OCI-M1 (cell line): ENCODE measurements around the gene CHRNB4.
A peak's percentile ranks its signal among the peaks of the same experiment; 100 is the strongest.

Experiments
- DNase-seq: peaks from one replicate; lab custom pipeline; 2025; lab: John Stamatoyannopoulos, UW

Gene CHRNB4

DNA sequence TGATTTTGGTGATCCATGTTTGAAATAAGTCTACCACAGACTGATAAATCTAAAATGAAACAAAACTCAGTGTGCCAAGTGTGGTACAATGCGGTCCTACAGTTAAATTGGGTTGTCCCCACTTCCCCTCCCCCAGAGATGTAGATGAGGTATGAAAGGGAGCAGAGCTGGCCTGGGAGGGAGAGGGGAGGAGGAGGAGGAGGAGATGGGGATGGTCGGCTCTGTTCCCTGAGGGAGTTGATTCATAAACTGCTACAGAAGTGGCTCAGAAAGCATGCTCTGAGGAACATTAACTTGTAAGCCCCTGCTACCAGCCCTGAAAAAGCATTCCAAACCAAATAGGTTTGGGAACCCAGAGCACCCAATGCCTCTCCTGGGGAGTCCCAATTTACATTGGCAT lies 28.0 kb upstream of the CHRNB4 start:
- DNase-seq = no peak

DNA sequence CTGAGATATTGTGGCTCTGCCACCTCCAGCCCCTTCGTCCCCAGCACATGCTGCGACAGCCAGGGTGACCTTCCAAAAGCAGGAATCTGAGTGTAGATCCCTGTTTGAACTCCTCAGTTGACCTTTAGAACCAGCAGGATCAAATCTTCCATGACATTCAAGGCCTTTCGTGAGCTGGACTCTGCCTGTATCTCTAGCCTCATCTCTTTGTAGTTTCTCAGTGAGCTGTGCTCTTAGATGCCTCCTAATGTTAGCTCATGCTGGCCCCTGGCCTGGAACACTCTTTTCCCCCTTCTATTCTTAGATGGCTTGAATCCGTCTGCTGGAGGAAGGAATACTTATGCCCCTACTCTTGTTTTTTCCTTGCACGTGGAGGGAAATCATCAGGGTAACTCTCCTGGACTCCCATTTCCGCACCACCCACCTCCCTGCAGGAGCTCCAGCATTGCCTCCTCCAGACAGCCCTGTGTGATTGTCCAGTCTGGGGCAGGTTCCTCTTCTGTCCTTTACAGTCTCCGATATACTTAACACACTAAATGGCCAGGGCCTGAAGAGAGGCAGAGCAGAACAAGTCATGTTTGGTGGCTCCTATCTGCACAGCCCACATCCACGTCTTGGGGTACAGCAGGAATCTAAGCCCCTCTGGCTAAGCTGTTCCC lies 26.7 kb upstream of the CHRNB4 start:
- DNase-seq = no peak

DNA sequence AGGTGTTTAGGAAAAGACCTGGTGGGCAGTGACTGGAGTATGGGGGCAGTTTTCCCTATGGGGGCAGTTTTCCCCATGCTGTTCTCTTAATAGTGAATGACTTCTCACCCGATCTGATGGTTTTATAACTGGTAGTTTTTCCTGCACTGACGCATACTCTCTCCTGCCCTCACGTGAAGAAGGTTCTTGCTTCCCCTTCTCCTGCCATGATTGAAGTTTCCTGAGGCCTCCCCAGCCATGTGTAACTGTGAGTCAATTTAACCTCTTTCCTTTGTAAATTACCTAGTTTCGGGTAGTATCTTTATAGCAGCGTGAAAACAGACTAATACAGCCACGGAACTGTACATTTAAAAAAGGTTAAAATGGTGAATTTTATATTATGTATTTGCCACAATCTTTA lies 25.0 kb upstream of the CHRNB4 start:
- DNase-seq = no peak

DNA sequence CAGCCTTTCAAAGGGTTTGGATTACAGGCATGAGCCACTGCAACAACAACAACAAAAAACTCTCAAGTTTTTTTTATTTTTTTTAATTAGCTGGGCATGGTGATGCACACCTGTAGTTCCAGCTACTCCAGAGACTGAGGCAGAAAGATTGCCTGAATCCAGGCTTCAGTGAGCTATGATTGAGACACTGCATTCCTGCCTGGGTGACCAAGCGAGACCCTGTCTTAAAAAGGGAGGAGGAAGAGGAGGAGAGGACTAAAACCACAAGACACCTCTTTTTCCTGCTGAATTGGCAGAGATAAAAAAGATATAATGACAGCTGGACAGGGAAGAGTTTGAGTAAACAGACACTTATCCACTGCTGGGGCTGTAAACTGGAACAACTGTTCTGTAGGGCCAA lies 22.7 kb upstream of the CHRNB4 start:
- no peak for DNase-seq

DNA sequence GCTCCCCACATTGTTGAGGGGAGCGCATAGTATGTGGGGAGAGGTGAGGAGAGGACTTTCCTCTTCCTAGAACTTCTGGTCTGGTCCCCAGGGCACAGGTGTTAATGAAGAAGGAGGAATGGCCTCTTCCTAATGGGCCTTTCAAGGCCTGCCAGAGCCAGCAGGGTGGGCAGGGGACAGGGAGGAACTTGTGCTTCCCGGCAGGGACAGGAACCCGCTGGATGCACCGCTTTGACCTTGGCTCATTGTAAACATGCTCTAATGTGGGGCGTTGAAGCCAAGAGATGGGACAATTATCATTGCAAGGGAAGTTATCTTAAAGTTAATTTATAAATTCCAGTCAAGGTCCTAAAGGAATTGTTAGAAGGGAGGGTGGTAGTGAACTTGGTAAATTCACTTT lies 21.0 kb upstream of the CHRNB4 start:
- no peak for DNase-seq

DNA sequence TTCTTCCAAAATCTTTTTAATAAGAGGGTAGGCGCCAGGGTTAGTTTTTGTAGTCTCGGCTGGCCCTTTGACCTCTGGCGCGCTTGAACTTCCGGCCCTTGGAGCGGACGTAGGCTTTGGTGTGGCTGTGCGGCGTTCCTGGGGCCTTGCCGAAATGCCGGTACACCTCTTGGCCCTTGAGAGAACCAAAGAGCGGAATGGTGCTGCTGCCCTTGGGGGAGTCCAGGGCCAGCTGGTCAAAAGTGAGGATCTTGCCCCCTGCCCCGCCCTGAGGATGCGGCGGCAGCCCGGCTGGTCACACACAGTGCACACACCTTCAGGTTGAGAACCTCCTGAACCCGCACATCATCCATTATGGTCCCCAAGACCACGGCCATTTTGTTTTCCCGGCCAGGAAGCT lies 20.0 kb upstream of the CHRNB4 start:
- DNase-seq = no peak

DNA sequence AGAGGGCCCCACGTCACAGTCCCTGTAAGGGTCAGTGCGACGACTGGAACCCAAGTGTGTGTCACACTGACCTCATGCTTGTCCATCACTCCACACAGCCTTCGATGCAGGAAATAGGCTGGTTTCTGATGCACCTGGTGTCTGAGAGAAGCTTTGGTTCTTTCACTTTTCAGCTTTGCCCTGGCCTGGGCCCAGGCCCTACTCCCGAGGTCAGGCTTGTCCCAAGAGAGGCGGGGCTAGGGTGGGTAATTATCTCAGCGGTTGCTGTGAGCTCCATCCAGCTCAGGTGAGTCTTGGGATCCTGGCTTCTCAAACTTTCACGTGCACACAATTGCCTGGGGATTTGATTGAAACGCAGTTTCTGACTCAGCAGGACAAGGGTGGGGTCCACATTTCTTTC lies 19.6 kb upstream of the CHRNB4 start:
- no peak for DNase-seq

DNA sequence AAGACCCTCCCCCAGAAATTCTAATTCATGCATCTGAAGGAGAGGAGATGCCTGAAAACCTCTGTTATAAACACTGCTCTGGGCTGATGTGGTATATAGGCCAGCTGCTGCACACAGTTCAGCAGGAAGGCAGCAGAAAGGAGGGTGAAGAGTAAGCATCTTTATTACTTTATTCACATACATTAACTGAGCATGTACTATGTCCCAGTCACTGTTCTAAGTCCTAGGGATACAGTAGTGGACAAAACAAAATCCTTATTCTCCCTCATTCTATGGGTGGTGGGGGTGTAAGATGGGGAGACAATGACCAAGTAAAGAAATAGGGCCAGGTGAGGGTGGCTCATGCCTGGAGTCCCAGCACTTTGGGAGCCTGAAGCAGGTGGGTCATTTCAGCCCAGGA lies 17.8 kb upstream of the CHRNB4 start:
- DNase-seq = no peak

DNA sequence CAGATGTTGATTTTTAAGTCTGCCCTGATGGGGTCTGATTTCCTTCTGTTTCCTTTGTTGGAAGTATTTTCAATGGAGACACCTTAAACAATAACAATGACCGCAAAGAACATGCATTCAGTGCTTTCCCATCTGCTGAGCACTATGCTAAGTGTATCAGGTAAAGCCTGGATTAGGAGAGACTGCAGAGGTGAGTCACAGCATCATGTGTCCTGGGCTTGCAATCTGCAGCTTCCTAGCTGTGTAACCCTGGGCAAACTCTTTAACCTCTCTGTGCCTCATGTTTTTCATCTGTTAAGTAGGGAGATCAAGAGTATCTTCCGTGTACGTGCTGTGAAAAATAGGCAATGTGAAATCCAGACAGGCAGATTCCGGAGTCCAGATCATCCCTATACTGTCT lies 13.3 kb upstream of the CHRNB4 start:
- DNase-seq = no peak

DNA sequence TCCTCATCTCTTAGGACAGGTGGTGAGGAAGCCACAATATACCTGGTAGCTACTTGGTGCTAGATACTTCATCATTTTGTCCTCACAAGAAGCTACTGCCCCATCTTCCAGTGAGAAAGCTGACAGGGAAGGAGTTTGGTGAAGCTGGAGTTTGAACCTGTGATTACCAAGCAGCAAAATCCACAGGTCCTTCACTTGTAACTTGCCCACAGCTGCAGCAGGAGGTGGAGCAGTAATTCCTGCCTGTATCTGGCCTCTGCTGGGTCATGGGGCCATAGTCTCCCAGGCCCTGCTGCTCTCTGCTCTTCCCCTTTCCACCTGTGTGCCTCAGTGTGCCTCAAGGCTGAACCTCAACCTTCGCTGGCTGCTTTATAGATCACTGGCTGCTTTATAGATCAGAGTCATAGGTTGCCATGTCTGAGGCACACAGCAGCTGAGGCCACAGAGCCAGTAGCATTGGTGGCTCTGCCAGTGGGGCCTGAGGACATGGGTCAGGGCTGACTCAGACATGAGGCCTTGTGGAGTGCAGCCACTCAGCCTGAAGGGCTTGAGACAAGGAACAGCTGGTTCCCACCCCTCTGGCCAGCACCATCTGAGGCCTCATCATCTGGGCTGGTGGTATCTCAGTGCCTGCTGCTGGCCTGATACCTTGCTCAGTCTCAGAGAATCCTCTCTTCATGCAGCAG lies 11.1 kb upstream of the CHRNB4 start:
- no peak for DNase-seq

DNA sequence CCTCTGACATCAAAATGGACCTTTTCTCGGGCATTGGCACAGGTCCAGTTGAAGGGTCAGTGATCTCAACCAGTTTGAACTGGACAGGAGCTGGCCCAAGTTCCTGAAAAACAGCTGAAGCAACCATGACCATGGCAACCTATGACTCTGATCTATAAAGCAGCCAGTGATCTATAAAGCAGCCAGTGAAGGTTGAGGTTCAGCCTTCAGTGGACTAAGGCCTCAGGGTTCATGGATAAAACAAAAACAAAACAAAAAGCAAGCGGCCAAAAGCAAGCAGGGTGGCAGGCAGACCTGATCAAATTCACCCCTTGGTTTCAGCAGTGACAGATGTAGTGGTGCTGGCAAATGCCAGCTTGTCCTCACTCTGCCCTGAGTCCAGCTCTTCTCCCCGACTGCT lies 10.0 kb upstream of the CHRNB4 start:
- DNase-seq = no peak

DNA sequence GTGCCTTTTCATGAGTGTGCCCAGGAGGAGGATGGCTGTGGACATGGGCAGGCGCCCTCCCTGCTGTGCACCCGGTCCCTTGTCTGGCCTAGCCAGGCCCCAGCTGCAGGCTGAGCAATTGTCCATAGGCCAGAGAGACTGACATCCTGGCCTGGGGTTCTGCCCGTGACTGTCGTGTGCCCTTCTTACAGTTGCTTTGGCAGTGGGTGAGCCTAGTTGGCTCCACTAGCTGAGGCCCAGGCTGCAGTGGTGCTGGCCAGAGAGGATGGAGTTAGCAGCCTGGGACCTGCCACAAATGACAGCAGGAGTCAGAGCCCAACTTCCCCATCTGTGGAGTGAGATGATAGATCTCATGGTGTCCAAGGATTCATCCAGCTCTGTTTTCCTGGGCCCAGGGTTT lies 9.0 kb upstream of the CHRNB4 start:
- no peak for DNase-seq

DNA sequence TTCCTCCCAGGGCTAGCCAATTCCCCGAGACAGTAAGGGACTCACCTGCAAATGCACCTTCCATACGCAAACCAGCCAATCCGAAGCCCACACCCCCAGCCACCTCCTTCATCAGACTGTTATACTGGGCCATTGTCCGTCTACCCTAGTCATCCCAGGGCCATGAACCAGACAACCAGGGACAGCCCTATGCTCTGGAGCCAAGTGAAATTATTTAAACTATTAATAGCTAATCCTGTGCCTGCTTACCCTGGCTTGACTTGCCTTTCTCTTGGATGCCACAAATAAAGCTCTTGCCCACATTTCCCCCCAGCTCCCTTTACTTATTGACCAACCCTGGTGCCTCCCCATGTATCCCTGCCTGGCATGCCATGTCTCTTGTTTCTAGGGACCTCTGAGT lies 4.0 kb upstream of the CHRNB4 start:
- DNase-seq = no peak

DNA sequence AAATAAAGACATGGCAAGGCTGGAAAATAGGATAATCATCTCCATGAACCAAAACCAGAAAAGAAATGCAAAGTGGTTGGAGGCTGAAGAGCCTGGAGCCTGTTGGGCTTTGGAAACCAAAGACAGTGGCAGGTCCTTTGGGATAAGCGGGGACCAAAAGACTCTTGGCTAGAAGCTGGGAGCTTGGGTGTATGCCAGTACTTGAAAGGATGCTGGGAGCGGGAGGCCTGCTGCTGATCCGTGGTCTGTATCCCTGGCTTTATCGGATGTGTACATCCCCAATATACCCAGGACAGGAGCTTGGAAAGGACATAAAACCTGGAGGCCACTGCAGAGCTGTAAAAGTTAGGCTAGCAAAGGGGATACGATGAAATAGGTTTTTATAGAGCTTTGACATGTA lies 1.3 kb upstream of the CHRNB4 start:
- DNase-seq = no peak

DNA sequence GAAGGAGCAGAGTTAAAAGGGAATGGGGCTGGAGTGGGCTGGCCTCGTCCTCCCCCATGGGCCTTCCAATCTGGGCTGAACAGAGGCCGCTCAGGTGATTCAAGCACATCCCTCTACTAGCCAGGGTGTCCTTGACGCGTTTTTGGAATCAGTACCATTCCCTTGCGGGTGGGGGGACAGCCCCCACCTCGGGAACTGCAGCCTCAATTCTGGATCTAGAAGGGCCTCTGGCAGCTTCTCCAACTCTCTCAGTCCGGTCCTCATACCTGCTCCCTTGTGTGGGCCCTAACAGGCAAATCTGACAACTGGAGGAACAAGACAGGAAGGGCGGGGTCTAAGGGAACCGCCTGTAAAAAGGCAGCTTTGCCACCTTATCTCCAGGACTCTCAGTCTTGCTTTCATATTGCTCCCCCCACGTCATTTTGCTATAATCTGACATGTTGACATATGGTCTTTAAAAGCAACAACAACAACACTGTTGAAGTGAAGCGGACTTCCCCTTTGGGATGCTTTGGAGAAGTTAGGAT lies 802 bp upstream of the CHRNB4 start:
- no peak for DNase-seq

DNA sequence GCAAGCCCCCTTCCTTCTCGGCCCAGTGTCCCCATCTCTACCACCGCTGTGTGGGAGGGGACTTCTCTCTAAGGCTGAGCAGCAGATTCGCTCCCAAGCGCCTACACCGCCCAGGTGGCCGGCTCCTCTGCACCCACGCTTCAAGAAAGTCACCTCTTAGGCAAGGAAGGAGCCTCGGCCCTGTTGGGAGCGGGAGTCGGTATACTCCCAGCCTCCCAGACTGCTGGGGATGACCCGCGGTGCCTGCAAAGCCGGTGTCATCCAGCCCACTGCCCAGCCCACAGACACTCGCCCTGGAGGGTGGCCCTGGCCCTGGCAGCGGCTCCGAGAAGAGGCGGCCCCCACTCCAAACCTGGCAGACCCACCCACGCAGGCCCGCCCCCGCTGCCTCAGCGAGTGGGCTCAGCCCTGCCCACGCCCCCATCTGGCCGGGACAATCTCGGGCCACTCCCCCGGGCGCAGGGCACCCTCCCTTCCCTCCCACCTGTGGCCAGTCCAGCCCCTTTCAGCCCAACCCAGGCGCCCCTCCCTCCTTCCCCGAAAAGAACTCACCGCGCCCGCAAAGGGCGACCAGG lies 396 bp downstream of the CHRNB4 start:
- no peak for DNase-seq

DNA sequence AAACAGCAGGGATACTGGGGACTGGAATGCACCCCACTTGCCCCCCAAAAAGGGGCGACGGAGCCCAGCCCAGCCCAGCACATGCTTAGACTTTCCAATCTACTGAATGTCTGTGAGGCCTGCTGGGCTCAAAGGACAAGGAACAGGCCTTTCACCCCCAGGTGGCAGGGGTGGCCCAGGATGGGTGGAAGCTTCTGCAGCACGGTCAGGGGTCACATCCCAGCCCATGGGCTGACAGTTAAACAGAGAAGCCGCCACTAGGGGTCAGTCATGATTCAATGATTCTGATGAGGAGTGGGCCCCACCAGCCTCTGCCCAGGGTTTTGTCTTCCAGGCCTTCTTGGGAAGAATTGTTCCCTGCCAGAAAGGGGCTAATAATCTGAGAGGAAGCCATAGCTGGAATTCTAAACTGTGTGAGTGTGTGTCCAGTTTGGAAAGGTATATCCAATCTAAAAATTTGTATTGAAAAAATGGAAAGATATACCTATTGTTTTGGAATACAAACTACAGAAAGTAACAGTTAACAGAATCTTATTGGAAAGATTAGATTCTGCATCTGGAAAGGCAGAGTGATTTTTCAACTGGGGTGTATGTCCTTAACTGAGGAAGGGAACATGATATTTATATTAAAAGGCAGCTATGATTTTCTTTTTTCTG lies 2.2 kb downstream of the CHRNB4 start:
- peak; percentile 76 for DNase-seq

DNA sequence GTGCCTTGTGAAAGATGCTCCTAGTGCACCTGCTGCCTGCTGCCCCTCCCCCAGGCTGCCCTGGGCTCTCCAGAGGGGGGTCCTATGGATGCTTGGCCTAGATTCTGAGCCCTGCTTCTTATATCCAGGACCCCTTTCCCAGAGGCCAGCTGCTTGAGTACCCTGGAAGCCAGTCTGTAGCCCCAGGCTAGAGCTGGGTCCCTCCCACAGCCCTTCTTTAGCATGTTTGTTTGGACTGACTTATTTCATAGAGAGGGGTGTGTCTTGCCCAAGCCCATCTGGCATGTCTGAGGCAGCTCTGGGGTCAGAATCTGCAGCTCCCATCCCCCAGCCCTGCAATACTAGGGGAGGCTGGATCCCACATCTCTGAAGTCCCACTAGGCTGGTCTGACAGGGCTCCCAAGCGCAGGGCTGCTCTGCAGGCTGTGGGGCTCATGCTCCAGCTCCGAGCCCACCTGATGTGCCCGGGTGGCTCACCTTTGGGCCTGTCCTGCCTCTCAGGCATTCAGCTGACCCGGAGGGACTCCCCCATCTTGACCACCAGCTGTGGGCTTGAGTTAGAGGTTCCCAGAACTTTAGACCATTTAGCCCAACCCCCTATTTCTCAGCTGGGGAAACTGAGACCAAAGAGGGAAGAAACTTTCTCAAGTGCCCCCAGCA lies 3.1 kb downstream of the CHRNB4 start:
- DNase-seq = no peak

DNA sequence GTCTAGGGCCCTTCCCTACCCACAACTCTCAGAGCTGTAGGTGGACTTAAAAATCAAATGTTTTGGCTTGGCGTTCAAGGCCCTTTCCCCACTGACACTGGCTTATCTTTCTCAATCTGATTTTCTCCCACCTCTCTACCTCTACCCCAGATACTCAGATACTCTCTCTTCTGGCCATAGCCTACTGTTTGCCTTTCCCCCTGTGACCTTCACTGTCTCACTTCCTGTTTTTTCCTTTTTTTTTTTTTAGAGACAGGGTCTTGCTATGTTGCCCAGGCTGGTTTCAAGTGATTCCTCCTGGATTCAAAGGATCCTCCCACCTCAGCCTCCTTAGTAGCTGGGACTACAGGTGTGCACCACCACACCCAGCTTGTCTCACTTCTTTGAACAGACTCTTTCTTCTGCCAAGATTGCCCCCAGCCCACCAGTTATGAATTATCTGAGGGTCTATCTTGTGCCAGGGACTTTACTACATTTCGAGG lies 4.6 kb downstream of the CHRNB4 start:
- DNase-seq = no peak

DNA sequence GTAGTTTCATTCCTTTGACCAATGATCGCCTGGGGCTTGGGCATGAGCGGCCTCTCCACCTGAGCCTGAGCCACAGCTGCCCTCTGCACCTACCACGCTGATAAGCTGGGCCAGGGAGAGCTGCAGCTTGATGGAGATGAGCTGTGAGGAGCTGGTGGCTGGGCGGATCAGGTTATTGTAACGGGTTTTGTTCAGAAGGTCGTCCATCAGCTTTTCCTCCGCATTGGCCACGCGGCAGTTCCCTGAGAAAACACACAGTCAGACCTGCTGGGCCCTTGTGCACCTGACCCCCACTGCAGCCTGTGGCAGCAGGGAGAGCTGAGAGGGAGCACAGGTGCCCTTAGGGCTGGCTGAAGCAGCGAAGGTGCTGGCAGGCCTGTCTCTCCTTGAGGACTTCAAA lies 5.7 kb downstream of the CHRNB4 start:
- DNase-seq = no peak

DNA sequence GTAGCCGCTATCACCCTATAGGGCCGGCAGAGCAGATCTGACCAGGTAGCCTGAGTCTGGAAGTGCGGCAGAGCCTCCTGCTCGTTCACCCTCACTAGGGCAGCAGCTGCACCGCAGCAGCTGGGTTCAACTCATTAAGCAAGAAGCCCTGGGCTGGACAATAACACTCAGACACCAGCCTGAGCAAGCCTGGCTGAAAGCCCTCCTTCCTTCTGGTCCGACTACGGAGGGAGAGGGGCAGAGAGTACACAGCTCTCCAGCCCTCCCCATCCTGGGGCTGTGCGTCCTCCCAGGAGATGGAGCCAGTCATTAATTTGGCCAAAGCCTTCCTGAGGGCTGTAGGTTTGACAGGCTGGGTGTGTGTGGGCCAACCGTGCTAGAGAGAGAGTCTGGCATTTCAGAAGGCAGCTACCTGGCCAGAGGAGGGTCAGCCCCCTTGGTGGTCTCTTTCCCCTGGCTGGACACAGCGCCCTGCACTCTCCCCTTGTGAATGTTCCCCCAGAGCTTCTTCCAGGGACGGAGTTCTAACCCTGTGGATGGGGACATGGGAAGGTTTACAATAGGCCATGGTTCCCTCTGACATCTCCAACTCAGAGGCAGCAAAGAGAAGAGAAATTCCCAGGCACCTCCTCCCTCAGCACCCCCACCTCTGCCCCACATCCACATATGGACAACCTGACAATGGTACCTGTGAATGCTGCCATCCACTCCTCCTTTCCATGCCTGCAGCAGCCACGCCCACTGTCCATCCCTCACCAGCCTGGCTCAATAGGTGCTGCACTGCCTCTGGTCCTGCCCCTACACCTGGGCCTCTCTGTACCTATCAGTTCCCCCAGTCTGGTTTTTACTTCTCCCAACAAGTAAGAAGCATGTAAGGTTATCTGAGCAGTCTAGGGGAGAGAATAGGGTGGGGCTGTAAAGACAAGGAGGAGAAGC lies 6.5 kb downstream of the CHRNB4 start:
- no peak for DNase-seq
